Measurements from ENCODE around the gene NOX3. TPM values are rescaled to one million over a fixed set of nuclear protein-coding genes. Genes with fewer than 3 reads are reported as not detected.

The NOX3 gene
- total and polyA plus RNA-seq, 2 of the 8 experiments (the other 6 are each of a cell fraction or from before 2014, with no cell fraction given), result not detected

DNA sequence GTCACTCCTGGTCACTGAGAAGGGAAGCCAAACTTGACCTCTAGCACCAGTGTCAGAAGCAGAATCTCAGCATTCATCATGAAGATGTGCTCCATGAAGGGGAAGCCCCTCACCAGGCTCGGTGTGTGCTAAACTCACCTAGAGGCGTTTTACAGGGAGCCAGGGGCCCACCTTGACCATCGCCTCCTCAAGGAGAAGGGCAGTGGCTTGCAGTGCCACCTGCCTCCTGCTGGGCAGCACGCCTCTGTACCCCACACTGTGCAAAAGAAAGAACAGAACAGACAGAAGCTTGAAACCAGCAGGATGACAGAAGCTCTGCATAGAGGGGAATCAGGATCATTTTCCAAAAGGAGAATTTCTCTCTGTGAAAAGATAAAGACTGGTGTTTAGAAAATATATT is 39.7 kb downstream of the NOX3 start (continued):
- no peak for TF ChIP-seq BRCA1 (IDR thresholded peaks at IDR 0.05; ENCODE audit: low read depth, low read length)
- no peak for TF ChIP-seq YY1 (IDR thresholded peaks at IDR 0.05; ENCODE audit: low read depth, low read length)
